AG10803 (cell line): Measurements from ENCODE around the gene PRKCH.

Experiments
- DNase-seq: peaks from one replicate; pipeline ENCODE4 v3.0.0; 2010; ENCODE audit warnings: low read depth
- H3K4me3 ChIP-seq: 2 replicates; pipeline ENCODE4 v1.5.1; 2011; ENCODE audit warnings: mild to moderate bottlenecking, low read length, control low read depth
- TF ChIP-seq, protein P1 (sequence below): conservative IDR thresholded peaks from 2 replicates; pipeline ENCODE4 v1.5.1; 2011; ENCODE audit warnings: mild to moderate bottlenecking, low read length, control low read depth, inconsistent platforms

The PRKCH gene

DNA sequence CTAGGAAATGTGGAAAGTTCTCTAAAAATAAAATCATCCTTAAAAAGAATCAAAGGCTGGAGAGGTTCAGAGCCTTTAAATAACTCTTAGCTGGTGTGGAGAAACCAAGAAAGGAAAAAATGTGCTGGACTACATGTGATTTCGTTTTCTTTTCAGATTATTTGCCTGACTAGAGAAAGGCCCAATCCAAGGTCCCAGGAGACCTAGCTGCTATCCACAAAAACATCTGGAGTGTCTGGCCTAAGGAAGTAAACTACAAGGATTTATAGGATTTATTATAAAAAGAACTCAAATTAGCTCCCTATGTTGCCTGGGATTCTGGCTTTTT is 39.5 kb upstream of the PRKCH start:
- H3K4me3 ChIP-seq = no peak overlapping the region
- TF ChIP-seq, protein P1, sequence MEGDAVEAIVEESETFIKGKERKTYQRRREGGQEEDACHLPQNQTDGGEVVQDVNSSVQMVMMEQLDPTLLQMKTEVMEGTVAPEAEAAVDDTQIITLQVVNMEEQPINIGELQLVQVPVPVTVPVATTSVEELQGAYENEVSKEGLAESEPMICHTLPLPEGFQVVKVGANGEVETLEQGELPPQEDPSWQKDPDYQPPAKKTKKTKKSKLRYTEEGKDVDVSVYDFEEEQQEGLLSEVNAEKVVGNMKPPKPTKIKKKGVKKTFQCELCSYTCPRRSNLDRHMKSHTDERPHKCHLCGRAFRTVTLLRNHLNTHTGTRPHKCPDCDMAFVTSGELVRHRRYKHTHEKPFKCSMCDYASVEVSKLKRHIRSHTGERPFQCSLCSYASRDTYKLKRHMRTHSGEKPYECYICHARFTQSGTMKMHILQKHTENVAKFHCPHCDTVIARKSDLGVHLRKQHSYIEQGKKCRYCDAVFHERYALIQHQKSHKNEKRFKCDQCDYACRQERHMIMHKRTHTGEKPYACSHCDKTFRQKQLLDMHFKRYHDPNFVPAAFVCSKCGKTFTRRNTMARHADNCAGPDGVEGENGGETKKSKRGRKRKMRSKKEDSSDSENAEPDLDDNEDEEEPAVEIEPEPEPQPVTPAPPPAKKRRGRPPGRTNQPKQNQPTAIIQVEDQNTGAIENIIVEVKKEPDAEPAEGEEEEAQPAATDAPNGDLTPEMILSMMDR = no peak
- DNase-seq = peak; percentile 39

- no peak overlapping the region for H3K4me3 ChIP-seq
- no peak for DNase-seq
- TF ChIP-seq, protein P1 = no peak
Observed at GRCh38 chr14:61282746-61283145, 38.6 kb upstream of the PRKCH start.

DNA sequence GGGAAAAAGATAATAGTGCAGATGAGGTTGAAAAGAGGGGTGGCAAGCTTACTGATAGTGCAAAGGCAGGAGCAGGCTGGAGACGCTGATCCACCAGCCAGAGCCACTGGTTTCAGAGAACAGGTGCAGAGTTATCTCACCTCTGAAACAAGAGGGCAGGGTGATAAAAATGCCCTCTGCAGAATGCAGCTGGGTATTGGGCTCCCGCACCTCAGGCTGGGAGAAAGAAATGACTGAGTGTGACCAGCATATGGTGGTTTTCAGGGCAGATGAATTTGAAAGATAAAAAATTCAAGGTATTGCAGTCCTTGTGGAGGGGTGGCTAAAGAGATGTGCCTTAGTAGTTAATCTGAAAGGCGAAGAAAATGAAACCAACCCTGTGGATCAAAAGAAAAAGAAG is 37.4 kb upstream of the PRKCH start:
- DNase-seq = no peak

DNA sequence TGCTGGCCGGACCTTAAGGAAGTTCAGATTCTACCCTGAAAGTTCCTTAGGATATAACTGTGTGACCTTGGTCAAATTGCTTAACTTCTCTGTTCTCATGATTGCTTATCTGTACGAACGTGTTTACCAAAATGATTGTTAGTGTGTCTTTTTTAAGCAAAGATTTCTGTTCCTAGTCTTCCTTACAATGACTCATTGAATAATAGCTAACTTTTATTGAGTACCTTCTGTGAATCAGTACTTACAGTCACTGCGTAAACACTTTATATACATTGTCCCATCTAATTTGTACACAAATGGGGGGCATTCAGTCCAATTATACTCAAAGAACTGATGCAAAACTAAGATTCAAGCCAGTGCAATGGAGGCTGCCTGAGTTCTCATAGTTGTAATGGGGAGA is 36.0 kb upstream of the PRKCH start:
- TF ChIP-seq, protein P1 = no peak
- H3K4me3 ChIP-seq = no peak overlapping the region
- no peak for DNase-seq

More for the DNA sequence above, 37.4 kb upstream of the PRKCH start:
- TF ChIP-seq, protein P1 = no peak
- no peak overlapping the region for H3K4me3 ChIP-seq

DNA sequence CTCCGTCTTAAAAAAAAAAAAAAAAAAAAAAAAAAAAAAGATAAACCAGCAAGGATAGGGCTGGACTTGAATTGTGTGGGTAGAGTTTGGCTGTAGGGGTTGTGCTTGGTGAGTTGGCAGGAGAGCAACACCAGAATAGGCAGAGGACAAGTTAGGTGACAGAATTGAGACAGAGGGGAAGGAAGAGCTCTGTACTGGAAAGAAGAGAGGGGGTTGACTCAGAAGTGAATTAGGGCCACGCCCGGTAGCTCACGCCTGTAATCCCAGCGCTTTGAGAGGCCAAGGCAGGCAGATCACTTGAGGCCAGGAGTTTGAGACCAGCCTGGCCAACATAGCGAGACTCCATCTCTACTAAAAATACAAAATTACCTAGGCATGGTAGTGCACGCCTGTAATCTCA is 34.2 kb upstream of the PRKCH start:
- TF ChIP-seq, protein P1 = no peak
- H3K4me3 ChIP-seq = no peak overlapping the region
- no peak for DNase-seq

DNA sequence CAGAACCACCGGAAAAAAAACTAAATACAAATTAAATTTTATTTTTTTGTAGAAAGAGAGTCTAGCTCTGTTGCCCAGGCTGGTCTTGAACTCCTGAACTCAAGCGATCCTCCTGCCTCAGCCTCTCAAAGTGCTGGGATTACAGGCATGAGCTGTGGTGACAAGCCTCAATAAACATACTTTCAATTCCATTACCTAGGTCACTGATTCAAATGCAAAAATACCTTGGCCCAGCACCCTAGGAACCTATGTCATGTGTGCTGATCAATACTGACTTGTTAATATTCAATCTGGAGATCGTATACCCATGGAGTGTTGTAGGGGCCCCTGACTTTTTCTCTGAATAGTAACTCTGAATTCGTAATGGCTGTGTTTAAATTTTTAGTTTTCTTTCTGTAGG is 33.2 kb upstream of the PRKCH start:
- H3K4me3 ChIP-seq = no peak overlapping the region
- TF ChIP-seq, protein P1 = no peak
- no peak for DNase-seq

- H3K4me3 ChIP-seq = no peak overlapping the region
Observed at GRCh38 chr14:61288720-61289119, 32.7 kb upstream of the PRKCH start.

More at GRCh38 chr14:61288720-61289119, 32.7 kb upstream of the PRKCH start:
- DNase-seq = no peak
- TF ChIP-seq, protein P1 = no peak
